ENCODE data around the gene TMEM131.
"Not testable (repeated sequence)": the region's sequence is repeated elsewhere in the genome, so short reads cannot be mapped to it uniquely, and the experiment has no call there.

Gene TMEM131, protein sequence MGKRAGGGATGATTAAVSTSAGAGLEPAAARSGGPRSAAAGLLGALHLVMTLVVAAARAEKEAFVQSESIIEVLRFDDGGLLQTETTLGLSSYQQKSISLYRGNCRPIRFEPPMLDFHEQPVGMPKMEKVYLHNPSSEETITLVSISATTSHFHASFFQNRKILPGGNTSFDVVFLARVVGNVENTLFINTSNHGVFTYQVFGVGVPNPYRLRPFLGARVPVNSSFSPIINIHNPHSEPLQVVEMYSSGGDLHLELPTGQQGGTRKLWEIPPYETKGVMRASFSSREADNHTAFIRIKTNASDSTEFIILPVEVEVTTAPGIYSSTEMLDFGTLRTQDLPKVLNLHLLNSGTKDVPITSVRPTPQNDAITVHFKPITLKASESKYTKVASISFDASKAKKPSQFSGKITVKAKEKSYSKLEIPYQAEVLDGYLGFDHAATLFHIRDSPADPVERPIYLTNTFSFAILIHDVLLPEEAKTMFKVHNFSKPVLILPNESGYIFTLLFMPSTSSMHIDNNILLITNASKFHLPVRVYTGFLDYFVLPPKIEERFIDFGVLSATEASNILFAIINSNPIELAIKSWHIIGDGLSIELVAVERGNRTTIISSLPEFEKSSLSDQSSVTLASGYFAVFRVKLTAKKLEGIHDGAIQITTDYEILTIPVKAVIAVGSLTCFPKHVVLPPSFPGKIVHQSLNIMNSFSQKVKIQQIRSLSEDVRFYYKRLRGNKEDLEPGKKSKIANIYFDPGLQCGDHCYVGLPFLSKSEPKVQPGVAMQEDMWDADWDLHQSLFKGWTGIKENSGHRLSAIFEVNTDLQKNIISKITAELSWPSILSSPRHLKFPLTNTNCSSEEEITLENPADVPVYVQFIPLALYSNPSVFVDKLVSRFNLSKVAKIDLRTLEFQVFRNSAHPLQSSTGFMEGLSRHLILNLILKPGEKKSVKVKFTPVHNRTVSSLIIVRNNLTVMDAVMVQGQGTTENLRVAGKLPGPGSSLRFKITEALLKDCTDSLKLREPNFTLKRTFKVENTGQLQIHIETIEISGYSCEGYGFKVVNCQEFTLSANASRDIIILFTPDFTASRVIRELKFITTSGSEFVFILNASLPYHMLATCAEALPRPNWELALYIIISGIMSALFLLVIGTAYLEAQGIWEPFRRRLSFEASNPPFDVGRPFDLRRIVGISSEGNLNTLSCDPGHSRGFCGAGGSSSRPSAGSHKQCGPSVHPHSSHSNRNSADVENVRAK (N-terminal part only)

DNA sequence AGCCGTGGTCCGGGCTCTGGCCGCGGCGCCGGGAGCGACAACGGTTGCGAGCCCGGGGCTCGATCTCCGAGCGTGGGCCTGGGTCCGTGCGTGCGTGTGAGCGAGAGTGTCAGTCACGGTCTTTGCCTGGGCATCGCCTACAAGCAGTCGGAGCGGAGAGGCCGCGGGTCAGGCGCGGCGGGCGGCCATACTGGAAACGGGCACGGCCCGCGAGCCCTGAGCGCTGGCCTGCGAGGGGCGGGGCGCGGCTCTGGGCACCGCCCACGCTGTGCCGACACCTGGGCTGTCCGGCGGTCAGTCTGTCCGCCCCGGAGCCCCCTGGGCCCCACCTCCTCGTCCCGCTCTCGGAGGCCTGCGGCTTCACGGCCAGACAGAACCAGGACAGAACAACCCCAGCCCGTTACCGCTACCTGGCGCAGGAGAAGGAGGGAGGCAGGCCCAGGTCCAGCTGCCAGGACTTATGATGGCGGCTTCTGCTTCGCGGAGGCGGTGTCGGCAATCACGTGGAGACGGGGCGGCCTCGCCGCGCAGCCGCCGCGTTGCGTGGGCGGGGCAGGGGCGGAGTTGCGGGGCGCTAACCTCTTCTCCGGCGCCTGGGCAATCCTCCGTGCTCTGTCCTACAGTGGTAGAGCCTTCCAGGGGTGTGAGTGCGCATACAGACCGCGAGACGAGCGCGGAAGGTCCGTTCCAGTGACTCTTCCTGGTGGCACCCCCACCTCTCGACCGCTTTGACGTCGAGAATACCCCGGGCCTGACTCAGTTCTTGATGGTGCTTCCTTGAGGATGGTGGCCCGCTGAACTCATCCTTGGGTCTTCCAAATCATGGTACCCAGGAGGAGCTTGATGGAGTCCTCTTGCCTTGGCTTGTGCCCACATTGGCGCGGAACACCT lies at the start of gene TMEM131:
Gene TMEM131 (minus strand): TSS at position 215 of the 891 bp plus-strand sequence. CDS start 286 bp downstream, outside the sequence.
- DNase-seq = peak; percentile 72

DNA sequence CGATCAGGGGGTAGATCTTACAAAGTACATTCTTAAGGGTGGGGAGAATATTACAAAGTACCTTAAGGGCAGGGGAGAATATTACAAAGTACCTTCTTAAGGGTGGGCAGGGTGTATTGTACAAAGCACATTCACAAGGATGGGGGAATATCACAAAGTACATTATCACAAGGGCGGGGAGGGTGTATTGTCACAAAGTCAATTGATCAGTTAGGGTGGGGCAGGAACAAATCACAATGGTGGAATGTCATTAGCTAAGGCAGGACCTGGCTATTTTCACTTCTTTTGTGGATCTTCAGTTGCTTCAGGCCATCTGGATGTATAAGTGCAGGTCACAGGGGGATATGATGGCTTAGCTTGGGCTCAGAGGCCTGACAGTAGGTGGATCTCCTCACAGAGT lies 49.0 kb upstream of the TMEM131 start:
- DNase-seq = not testable (repeated sequence)

DNA sequence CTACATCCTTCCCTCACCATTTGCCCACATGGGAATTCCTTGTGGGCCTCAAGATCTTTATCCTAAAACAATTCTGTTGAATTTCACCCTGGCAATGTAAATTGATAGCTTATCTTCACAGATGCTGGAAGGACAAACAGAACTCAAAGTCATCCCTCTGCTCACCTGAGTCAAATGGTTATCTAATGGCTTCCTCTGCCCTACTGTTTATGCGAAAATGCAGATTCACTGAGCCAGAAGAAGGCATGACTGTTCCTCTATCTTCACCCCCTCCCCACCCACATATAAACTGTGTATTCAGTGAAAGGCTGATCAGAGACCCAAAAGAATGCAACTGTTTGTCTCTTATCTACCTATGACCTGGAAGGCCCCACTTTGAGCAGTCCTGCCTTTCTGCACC lies 47.4 kb upstream of the TMEM131 start:
- DNase-seq = no peak

DNA sequence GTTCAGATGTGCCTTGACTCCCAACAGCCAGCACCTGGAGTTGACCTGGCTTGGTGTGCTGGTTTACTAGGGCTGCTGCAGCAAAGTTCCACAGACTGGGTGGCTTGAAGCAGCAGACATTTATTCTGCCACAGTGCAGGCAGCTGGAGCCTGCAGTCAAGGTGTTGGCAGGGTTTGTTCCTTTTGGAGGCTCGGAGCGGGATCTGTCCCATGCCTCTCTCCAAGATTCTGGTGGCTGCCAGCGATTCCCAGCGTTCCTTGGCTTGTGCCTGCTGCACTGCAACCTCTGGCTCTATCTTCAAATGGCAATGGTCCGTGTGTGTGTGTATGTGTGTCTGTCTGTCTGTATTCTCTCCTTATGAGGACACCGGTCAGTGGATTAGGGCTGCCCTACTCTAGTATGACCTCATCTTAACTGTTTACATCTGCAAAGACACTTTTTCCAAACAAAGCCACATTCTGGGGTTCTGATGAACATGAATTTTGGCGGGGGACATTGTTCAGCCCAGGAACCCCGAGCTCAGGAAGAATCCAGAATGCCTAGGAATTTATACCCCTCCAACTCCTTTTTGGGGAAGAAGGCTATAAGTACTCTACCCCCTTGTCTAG lies 44.7 kb upstream of the TMEM131 start:
- no peak for DNase-seq

DNA sequence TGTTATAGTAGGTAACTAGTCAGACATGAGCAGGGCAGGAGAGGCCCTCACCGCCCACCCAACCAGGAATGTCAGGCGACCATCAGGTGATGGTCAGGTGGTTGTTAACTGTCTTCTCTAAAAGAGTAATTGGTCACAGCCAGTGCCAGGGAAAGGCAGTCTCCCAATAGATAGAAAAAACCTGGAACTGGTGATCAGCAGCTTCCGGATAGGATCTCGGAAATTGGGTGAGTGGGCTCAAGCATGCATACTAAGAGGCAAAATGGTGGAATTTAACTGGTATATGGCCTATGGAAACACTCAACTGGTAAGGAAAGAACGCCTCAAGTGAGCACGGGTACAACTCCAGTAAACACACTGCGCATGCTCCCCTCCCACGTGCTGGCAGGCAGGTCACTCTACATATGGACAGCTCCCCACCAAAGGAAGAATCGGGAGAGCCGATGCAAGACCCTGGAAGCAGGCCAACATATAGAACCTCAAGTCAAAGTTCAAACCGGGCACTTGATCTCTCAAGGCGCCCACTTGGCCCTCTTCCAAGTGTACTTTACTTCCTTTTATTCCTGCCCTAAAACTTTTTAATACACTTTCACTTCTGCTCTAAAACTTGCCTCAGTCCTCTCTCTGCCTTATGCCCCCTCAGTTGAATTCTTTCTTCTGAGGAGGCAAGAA lies 43.5 kb upstream of the TMEM131 start:
- DNase-seq = no peak

DNA sequence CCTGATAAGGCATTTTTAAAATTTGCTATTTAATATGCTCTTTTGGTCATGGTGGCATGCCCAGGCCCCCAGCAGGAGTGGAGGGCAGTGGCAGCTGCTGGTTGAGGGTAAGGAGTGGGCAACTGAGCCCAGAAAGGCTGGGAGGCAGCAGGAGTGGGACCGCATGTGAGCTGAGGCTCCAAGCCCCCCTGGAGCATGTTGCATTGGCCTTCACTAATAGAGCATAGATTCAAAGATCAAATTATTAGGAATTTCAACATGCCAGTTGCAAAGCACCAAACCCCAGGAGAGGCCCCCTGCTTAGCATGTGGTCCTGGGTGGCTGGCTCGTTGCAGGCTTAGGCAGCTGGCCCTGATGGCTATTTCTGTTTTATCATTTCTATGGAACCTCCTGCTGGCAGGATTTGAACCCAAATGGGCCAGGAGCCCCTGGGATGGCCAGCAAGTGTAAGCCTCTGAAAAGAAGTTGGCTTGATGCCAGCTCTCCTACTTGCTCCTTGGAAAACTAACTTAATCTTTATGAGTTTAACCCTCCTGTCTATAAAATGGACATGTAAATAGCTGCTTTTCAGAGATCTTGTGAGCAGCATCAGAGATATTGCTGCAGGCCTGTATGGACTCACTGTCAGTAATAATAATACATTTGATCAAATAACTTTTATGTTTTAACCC lies 42.1 kb upstream of the TMEM131 start:
- DNase-seq = no peak

DNA sequence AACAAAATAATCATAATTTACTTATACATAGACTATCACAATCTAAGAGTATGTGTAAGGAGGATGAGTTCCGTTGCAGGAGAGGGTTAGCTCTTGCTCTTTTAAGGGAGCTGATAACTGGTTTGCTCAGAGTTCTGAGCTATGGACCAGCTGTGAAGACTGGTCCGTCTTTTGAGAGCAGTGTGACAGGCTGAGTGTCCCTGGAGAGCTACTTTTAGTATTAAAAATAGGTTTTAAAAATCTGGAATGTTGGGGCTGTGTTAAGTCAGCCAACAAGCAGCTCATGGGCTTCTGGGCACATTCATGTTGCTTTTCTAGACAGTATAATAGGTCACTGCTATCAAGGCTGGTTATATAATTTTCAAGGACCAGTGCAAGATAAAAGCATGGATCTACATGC lies 41.5 kb upstream of the TMEM131 start:
- DNase-seq = no peak

DNA sequence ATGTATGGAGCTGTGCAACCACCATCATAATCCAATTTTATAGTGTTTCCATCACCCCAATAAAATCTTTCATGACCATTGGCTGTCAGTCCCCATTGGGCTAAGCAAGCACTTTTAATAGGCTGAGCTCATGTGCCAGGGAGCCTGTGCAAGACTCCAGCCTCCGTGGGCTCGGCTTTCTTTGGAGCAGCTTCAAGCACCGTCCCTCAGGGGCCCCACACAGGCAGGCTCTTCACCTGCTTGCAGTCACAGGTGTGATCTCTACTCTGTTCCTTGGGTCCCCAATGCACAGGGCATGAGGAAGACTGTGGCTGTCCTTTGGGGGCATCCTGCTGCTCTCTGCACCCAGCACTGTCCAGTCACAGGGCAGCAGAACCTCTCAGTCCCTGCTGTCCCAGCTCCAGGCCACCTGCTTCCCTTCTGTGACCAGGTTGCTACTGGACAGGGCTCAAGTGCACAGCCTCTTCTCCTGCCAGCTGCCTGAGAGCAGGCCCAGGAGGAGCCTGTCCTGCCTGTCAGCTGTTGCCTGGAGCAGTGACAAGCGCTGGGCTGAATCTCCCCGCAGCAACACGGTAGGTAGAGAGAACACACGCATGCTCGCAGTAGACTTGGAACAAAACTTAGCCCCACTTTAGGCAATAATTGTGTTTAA lies 40.7 kb upstream of the TMEM131 start:
- no peak for DNase-seq

DNA sequence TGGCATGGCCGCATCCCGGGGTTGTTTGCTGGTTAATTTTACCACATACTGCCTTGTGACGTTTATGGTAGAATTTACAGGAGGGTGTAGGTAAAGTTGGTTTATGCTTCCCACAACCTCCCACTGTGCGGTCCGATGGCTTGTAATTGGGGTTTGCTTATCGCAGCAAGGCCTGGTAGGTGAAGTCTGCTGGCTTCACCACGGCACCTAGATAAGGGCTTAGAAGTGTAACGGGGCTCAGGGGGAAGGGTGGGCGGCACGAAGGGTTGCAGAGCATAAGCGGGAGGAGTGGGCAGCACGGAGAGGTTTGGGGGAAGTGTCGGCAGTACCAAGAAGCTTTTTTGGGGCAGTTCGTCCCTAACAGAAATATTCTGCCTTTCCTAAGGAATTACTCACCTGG lies 39.0 kb upstream of the TMEM131 start:
- no peak for DNase-seq

DNA sequence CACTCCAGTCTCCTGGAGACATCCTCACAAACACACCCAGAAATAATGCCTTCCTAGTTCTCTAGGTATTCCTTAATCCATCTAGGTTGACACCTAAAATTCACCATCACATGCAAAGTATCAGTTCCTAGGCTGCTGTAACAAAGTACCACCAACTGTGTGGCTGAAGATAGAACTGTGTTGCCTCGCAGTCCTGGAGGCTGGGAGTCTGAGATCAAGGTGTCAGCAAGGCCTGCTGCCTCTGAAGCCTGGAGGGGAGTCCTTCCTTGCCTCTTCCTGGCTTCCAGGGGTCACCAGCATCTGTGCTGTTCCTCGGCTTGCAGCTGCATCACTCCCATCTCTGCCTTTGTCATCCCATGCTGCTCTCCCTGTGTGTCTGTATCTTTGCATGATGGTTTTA lies 36.3 kb upstream of the TMEM131 start:
- no peak for DNase-seq

DNA sequence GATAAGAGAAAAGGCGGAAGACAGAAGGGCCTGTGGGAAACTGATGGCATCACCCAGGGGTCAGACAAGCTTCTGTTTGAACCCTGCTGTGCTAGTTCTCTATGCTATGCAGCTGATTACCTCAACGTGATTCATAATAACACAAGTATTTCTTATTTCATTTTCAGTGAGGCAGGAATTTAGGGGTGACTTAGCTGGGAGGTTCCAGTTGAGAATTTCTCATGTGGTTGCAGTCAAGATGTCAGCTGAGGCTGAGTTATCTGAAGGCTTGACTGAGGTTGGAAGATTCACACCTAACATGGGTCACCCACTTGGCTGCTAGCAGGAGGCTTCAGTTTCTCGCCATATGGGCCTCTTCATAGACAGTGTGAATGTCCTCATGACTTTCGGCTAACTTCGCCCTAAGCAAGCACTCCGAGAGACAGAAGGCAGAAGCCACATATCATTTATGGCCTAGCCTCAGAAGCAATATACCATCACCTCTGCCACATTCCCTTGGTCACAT lies 34.0 kb upstream of the TMEM131 start:
- no peak for DNase-seq

DNA sequence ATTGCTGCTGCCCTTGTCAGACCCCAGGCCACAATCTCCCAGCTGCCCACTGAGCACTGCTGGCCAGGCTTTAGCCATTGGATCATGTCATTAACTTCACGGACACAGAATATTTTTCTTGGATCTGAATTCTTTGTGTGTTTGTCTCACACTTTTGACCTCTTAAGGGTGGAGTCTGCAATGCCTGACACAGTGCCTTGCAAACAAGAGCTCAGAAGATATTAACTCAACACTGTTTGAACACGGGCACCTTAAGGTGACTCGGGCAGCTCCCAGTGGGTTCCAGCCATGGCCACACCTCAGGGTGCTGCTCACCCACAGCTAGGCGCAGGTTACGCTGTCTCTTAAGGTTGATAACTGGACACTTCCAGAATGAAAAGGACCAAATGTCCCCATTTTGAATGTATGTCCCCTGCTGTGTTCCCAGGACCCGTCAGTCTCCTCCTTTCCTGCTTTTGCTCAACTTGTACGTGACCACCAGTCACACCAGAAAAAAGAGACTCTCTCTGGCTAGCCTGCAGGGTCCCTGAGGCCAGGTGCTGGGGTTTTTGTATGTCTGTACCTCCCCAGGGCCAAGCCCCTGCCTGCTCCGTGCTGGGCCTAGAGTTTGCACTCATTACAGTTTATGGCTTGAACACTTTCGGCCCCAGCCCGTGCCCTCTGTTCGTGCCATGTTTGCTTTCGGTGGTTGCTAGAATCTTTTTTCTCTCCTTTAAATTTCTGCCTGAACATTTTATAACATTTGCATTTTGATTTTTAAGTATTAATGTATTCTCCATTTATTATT lies 33.4 kb upstream of the TMEM131 start:
- no peak for DNase-seq

DNA sequence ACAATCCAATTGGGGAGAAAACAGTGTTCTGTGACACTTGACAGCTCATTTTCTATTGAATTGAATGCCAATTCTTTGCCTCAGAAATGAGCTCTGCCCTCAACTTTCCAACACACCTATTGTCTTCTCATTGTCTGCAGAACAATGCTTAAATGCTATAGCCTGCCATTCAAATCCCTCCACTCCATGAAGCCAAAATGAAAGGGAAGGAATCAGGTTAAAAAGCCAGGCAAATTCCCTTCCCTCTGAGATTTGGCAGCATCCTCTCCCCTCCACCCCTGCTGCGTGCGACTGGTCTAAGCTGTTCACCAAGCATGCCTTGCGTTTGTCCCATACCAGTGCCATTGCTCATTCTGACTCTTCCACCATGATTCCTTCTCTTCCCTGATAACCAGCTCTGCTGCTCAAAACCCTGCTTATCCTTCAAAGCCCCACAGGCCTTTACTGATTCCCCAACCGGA lies 32.4 kb upstream of the TMEM131 start:
- DNase-seq = no peak

DNA sequence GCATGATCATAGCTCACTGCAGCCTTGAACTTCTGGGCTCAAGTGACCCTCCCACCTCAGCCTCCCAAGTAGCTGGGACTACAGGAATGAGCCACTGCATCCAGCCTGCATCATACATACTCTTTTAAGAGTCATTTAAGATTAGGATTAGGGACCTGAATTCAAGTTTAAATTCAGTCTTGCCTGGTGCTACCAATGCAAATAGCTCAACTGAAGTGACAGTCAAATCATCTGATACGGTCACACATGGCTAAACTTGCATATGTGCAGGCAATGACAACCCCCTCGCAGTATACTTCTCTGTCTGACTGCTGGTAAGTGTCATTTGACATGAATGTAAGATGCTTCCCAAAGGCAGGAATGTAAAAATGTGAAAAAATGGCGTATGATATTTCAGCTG lies 31.8 kb upstream of the TMEM131 start:
- no peak for DNase-seq

DNA sequence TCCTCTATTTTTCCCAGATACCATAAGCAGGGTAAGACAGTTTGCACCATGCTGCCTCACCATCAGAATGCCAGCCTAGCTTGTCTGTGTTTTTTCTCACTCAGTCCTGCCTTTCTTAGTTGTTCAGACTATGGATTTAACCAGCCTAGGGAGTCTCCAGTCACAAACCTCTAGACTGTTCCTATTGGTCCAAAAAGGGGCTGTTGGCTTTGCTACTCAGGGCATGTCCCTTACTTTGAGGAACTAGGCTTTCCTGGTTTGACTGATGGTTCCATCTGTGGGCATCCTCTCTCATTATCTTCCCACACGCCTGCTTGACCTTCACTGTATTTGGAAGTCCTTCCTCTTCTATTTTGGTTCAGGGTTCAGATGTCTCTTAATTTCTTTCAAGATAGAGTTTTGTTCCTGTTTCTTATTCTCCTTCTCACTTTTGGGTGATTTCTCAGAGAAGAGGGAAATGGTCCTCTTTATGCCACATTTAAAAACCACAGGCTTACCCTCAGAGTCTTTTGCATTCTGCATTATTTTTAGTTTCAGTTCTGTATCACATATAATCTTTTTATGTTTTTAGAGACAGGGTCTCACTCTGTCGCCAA lies 31.3 kb upstream of the TMEM131 start:
- DNase-seq = no peak

DNA sequence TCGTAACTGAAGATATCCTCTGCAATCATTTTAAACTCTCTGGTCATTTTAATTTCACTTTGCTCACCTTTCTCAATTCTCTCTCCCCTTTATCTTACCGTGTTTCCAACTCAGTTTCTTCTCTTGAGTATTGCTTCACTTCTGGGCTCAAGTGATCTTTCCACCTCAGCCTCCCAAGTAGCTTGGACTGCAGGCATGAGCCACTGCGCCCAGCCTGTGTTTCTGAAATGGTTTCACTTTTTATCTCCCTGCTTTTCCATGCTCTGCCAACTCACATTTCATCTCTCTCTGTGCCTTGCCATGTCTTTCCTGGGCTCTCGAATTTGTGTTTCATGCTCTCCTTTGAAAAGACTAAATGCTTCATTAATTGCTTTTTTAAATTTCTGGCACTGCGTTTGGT lies 30.5 kb upstream of the TMEM131 start:
- no peak for DNase-seq

DNA sequence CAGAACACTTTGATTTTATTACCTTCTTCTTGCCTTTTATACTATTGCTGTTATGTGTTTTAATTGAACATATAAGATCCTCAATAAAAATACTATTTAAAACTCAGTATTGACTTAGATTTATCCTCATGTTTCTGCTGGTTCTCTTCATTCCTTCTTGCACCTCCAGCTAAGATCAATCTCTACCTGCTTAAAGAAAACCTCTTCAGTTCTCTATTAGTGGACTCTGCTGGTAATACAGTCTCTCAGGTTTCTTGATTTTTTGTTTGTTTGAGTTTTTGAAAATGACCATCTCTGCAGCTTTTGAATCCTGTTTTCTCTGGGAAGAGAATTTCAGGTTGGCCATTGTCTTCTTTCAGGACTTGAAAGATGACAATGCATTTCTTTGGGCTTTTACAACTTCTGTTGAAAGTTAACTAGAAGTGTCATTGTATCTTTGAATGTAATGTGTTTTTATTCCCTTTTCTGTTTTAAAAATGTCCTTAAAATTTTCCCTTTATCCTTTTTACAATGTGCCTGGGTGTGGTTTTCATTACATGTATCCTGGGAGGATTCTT lies 29.8 kb upstream of the TMEM131 start:
- DNase-seq = no peak

DNA sequence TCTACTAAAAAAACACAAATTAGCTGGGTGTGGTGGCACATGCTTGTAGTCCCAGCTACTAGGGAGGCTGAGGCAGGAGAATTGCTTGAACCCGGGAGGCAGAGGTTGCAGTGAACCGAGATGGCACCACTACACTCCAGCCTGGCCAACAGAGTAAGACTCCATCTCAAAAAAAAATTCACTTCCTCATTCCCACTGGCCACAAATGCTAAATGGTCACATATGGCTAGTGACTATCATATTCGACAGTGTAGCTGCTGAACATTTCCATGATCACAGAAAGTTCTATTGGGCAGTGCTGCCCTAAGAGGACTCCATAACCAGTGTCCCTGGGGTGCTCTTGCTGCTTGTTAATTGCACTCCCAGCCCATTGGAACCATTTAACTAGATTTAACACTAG lies 26.3 kb upstream of the TMEM131 start:
- DNase-seq = not testable (repeated sequence)

All from NCI-H2081 treated with DMSO at 0.1 percent for 48 hours (cell line).